ENCODE measurements around the gene ITPR1.

- TF ChIP-seq POLR2AphosphoS5 (IDR thresholded peaks at IDR 0.05; ENCODE audit: borderline replicate concordance, low read depth, low read length) (no peak), EZH2 (IDR thresholded peaks at IDR 0.05) (no peak), FOXP2 (optimal IDR thresholded peaks at IDR 0.05; ENCODE audit: control extremely low read depth, extremely low read length, insufficient read depth) (no peak)
These were observed 348.1 kb downstream of the ITPR1 start for GRCh38 chr3:4841225-4841624.

Measured in SK-N-MC (cell line).